Activated CD4-positive, CD25-positive, alpha-beta regulatory T cell treated with anti-CD3 and anti-CD28 coated beads, Interleukin-2, amount 50 U/mL, for 24 hours (primary cell): ENCODE results near the gene RGPD8.
"Not testable (repeated sequence)": the region's sequence is repeated elsewhere in the genome, so short reads cannot be mapped to it uniquely, and the experiment has no call there.

Source experiments
- ATAC-seq, 2 donors: fragments of 150-1000 bp; cut with Tn5 transposase; one replicate each; pipeline ENCODE4 v1.10.0; 2021; ENCODE audit warnings: mild to moderate bottlenecking in 1 of 2, moderate library complexity in 1 of 2

The RGPD8 gene

GRCh38 chr2:112433480-112433879 lies at the start of gene RGPD8:
Gene RGPD8 (minus strand): TSS chr2:112433645. CDS start chr2:112433453, 192 bp downstream.
- peak; percentile 100 for ATAC-seq

- ATAC-seq = no peak
Measured at GRCh38 chr2:112483042-112483473, 49.6 kb upstream of the RGPD8 start.

DNA sequence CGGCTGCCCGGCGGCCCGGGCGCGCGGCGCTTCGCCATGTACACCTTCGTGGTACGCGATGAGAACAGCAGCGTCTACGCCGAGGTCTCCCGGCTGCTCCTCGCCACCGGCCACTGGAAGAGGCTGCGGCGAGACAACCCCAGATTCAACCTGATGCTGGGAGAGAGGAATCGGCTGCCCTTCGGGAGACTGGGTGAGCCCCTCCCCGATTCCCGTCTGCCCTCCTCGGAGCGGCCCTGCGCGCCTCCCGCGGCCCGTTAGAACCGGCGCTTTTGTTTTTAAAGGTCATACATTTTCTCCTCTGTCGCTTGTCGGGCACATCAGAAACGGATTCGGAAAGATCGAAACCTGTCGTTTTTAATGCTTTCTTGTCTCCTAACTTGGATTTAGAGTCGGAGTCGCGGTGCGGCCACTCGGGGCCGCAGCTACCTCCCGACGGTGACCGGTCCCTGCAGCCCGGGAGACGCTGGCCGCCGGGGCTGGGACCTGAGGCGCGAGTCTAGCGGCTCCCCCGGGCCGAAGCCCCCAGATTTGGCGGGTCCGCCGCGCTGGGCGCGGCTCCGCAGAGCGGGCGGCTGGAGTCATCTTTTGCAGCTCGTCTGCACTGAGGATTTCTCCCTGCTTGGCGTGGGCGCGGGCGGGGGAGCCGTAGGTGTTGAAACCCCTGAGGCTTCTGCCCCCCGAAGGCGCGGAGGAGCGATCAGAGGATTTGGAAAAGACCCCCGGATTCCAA lies 49.0 kb upstream of the RGPD8 start:
- ATAC-seq = peak; percentile 5 to 8

- ATAC-seq = peak; percentile 77 to 79
Measured at GRCh38 chr2:112481528-112482233, 48.2 kb upstream of the RGPD8 start, which contains the start of gene TTL. Gene TTL (plus strand): TSS chr2:112482156. CDS start chr2:112482345, 189 bp downstream.

DNA sequence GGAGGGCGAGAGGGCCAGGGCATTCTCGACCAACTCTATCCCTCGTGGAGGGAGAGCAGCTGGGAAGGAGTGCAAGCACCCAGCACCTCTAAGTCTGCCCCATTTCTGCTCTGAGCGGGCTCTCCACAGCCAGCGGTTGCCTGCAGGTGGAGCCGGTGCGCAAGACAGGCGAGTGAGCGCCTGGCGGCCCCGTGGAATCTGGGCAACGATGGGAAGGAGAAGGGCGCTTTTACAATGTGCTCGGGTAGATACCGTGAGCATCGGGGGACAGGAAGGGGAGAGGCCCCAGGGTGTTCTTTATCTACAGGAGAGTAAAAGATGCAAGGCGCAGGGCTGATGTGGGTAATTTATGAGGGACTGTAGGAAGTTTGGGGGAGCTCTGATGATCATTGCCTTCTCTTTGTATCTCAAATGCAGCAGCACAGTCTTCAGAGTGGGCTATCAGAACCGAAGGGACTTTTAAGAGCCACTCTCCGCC lies 47.6 kb upstream of the RGPD8 start:
- peak; percentile 83 to 85 for ATAC-seq

GRCh38 chr2:112480530-112481049 lies 47.1 kb upstream of the RGPD8 start:
- ATAC-seq = no peak

- no peak for ATAC-seq
Measured at GRCh38 chr2:112476434-112476833, 43.0 kb upstream of the RGPD8 start.

DNA sequence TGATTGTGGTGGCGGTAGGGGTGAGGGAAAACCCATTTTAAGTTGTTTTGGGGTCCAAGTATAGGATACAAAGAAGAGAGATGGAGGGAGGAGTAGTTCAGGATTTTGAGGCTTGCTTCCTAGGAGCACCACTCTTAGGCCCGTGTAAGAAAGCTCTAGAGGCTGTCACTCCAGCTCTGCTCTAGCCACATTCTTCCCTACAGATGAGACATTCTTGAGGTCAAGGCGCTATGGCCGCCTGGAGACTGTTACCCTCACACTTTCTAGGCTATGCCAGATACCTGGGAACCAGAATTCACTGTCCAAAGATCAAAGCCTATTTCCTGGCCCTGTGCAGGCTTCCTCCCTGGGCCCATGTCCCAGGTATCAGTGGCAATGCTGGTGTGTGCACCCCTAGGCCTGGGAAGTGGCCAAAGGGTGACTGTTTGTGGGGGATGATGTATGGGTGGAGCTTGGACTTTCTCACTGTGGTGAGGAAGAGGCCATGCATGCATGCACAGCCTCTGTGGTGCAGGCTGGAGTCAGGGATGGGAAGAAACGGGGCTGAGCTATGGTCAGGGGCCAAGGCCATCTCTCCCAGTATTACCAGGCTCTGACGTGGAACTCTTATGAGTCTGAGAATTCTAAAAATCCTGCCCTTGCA lies 41.5 kb upstream of the RGPD8 start:
- ATAC-seq = no peak

- ATAC-seq = peak in 1 of 2 donors; percentile 33
Measured at GRCh38 chr2:112472547-112473263, 39.3 kb upstream of the RGPD8 start.

DNA sequence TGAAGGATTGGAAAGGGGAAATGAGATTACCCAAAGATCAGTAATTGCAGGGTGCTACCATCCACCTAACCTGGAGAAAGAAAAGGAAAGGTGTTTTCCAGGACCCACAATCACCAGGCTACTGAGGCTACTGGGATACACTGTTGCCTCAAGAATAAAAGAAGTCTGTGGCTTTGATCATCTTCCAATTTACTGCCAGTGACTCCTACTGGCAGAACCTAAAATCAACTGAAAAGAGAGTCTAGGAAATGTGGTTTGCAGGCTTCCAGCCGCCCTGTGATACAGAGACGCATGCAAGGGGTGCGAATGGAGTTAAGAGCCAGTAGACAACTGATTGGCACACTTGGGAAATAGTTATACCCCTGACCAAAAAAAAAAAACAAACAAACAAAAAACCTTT lies 31.9 kb upstream of the RGPD8 start:
- no peak for ATAC-seq

- no peak for ATAC-seq
Measured at GRCh38 chr2:112463256-112463655, 29.8 kb upstream of the RGPD8 start.

DNA sequence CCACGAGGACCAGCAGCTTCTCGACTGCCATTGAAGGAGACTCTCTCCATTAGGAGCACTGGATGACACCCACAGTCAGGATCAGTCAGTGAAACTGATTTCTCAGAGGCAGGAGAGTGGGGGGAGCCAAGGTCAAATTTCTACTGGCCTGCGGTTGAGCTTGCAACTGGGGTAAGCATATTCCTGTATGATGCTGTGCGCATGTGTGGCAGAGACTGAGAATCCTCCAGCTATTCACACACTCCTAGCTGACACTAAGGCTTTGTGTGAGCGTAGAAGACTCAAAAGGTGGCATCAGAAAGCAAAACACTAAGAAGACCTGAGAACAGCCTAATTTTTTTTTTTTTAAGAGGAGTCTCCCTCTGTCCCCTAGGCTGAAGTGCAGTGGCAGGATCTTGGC lies 28.7 kb upstream of the RGPD8 start:
- ATAC-seq = no peak

GRCh38 chr2:112459372-112459771 lies 25.9 kb upstream of the RGPD8 start:
- ATAC-seq = no peak

DNA sequence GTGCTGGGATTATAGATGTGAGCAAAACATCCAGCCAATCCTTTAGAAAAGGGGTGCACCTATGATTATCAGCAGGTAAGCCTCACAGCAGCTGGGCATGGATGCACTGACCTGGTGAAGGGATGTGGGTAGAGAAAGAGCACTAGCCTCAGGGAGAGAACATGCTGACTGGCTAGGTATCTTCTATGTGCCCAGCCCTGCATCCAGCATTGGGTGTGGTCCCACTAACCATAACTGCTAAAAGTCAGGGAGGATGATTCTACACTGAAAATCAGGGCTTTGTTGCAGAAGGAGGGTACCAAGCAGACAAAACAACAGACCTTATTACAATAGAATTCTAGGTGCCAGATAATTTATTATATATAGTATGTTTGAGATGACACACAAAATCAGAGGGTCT lies 21.1 kb upstream of the RGPD8 start:
- ATAC-seq = no peak

DNA sequence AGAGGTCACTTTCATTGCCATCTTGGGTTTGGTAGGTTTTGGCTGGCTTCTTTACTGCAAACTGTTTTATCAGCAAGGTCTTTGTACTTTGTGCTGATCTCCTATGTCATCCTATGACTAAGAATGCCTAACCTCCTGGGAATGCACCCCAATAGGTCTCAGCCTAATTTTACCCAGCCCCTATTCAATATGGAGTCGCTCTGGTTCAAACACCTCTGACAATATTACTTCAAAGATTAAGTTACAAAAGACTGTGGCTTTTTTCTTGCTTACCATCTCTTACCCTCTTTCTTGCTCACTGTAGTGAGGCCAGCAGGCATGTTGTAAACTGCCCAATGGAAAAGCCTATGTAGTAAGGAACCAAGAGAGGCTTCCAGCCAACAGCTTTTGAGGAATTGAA lies 17.9 kb upstream of the RGPD8 start:
- ATAC-seq = no peak

- no peak for ATAC-seq
Measured at GRCh38 chr2:112449854-112450253, 16.4 kb upstream of the RGPD8 start.

DNA sequence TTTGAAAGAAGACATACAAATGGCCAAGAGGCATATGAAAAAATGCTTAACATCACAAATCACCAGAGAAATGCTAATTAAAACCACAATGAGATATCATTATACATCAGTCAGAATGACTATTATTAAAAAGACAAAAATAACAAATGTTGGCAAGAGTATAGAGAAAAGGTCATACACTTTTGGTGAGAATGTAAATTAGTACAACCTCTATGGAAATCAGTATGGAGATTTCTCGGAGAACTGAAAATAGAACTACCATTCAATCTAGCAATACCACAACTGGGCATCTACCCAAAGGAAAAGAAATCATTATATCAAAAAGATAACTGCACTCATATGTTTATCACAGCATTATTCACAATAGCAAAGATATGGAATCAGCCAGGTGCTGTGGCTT lies 10.8 kb upstream of the RGPD8 start:
- not testable (repeated sequence) for ATAC-seq

DNA sequence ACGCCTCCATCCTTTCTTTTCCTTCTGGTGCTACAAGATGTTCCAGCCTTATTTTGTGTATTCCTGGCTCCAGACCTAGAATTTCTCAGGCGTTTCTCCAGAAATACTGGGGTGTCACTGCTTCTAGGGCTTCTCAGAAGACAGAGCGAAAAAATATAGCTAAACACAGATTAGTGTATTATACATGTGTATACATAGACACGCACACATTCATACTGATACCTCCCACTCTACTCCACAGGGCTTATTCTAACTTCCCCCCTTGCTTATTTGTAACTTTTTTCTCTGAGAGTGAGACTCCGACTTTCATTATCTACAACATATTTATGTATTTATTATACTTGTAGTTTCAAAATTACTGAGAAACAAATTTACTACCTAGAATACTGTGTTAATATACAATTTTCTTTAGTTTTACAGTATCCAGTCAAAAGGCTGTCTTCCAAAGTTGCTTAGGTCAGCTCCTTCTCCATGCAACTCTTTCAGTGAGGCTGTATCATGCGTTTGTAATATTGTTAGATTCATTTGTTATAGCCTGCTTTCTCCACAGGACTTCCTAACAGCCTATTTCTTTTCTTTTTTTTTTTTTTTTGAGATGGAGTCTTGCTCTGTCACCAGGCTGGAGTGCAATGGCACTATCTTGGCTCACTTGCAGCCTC lies 5.3 kb upstream of the RGPD8 start:
- ATAC-seq = peak in 1 of 2 donors; percentile 51

DNA sequence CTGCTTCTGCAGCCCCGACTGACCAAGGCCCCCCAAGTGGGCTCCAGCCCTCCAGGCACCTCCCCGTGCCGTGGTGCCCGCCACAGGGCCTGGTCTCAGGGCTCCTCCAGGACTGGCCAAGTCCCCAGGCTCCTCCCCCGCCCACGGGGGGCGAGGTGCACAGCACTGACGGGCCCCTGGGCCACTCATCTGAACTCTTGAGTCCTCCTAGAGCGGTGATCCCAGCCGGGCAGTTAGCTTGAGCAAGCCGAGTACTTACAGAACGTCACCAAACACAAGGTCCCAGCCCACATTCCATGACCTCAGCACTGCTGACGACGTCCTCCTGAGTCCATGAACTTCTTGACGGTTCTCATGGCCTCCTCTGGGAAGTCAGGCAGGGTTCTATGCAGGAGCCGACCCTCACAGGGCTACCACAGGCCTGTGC lies 4.0 kb upstream of the RGPD8 start:
- not testable (repeated sequence) for ATAC-seq

DNA sequence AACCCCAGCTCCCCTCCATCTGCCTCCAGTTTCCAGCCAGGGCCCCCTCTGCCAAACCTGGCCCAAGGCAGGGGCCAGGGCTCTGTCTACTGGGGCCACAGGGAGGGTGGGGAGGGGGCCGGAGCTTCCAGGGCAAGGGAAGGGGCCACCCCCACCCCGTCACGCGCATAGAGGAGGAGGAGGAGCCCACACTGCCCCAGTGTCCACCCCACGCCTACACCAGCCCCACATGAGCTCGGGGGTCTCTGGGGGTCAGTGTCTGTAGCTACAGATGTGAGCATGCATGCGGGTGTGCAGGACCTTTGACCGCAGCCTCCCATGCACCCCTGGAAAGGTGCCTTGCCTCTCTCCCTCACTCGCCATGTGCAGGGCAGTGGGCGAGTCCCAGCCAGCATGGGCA lies 3.5 kb upstream of the RGPD8 start:
- ATAC-seq = not testable (repeated sequence)

- ATAC-seq = not testable (repeated sequence)
Measured at GRCh38 chr2:112435716-112436431, 2.4 kb upstream of the RGPD8 start.
